Measurements from ENCODE around the gene FOXO3. TPM values are rescaled to one million over a fixed set of nuclear protein-coding genes. Genes with fewer than 3 reads are reported as not detected.
A peak's percentile ranks its signal among the peaks of the same experiment; 100 is the strongest.
"Not testable (repeated sequence)": the region's sequence is repeated elsewhere in the genome, so short reads cannot be mapped to it uniquely, and the experiment has no call there.

The FOXO3 gene
- total RNA-seq, 2 donors from 2014 or later, result 16.4 to 20.3 TPM

DNA sequence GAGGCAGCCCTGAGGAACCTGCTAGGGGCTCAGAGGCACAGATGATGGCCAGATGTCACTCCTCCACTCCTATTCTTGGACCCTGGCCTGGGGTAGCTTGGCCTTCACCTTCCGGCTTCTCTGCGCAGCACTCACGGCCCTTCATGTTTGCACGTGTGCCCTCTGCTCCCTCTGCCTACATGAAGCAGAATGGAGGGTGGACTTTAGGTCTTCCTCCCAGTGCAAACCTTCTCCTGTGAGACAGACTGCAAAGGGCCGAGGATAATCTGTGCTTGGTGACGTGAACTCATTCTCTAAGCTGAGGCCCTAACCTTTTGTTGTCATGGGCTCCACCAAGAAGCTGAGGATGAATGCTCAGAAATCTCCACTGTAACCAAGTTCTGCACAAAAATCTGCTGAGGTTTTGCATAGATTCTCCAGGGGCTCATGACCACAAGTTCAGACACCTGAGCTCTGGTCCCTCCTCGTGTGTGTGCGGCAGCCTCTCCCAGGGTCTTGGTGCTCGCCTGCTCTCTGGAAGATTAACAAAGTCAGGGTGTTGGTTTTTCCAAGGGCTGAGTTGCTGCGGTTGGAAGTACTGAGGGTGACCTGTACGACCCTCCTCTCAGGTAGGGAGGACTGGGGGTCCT, 25.5 kb upstream of the FOXO3 start:
- TF ChIP-seq, protein P1, sequence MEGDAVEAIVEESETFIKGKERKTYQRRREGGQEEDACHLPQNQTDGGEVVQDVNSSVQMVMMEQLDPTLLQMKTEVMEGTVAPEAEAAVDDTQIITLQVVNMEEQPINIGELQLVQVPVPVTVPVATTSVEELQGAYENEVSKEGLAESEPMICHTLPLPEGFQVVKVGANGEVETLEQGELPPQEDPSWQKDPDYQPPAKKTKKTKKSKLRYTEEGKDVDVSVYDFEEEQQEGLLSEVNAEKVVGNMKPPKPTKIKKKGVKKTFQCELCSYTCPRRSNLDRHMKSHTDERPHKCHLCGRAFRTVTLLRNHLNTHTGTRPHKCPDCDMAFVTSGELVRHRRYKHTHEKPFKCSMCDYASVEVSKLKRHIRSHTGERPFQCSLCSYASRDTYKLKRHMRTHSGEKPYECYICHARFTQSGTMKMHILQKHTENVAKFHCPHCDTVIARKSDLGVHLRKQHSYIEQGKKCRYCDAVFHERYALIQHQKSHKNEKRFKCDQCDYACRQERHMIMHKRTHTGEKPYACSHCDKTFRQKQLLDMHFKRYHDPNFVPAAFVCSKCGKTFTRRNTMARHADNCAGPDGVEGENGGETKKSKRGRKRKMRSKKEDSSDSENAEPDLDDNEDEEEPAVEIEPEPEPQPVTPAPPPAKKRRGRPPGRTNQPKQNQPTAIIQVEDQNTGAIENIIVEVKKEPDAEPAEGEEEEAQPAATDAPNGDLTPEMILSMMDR (conservative IDR thresholded peaks at IDR 0.05), result no peak
- peaks cover 3% of the 10 kb centered on the region for H3K4me1 Mint-ChIP-seq
- no peak overlapping the region for H3K27ac ChIP-seq (ENCODE audit: low read depth, low read length)
- H3K9ac ChIP-seq (ENCODE audit: extremely low read depth, low read length, poor library complexity, severe bottlenecking), result no peak overlapping the region
- H3K36me3 Mint-ChIP-seq (ENCODE audit: low read depth), result no peaks in the 10 kb centered on the region
- H3K4me3 Mint-ChIP-seq, result no peak overlapping the region
- H3K27me3 ChIP-seq (ENCODE audit: control insufficient read depth, insufficient read depth, low read length, poor library complexity, severe bottlenecking), result no peaks in the 10 kb centered on the region
- WGBS, 2 experiments (ENCODE audit: insufficient coverage in 1 of 2, insufficient read length in 1 of 2), result 92 to 93% methylated on average over 8 to 11 of the region's 11 CpGs
- H3K4me3 ChIP-seq (ENCODE audit: low read length), result no peak overlapping the region
- no peaks in the 10 kb centered on the region for H3K9me3 ChIP-seq (ENCODE audit: control insufficient read depth, low read length)
- no peak for DNase-seq
- no peaks in the 10 kb centered on the region for H3K9me3 Mint-ChIP-seq
- peaks cover 8% of the 10 kb centered on the region for H3K27me3 Mint-ChIP-seq (ENCODE audit: insufficient read depth)
- no peaks in the 10 kb centered on the region for H3K36me3 ChIP-seq (ENCODE audit: control insufficient read depth, insufficient read depth, low read length)
- no peak overlapping the region for H3K27ac Mint-ChIP-seq
- H3K4me1 ChIP-seq (ENCODE audit: control insufficient read depth, insufficient read depth, low read length), result no peaks in the 10 kb centered on the region

DNA sequence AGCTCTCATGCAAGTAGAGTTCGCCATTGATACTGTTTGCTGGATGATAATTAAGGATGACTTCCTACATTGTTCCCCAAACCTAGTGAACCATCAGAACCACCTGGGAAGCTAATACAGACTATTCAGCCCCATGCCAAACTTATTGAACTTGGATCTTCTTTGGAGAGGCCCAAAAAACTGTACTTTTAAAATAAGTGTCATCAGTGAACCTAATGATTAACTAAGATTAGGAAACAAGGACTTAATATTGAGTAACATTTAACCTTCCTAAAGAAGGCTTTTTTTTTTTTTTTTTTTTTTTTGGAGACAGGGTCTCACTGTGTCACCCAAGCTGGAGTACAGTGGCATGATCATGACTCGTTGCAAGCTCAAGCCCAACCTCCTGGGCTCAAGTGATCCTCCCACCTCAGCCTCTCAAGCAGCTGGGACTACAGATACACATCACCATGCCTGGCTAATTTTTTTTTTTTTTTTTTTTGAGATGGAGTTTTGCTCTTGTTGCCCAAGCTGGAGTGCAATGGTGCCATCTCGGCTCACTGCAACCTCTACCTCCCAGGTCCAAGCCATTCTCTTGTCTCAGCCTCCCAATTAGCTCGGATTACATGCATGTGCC, 24.7 kb upstream of the FOXO3 start:
- H3K9ac ChIP-seq (ENCODE audit: extremely low read depth, low read length, poor library complexity, severe bottlenecking); H3K4me3 ChIP-seq (ENCODE audit: low read length); H3K4me1 Mint-ChIP-seq; H3K27ac ChIP-seq (ENCODE audit: low read depth, low read length); H3K4me1 ChIP-seq (ENCODE audit: control insufficient read depth, insufficient read depth, low read length); H3K27me3 Mint-ChIP-seq (ENCODE audit: insufficient read depth); H3K9me3 Mint-ChIP-seq; H3K27ac Mint-ChIP-seq; DNase-seq; H3K36me3 ChIP-seq (ENCODE audit: control insufficient read depth, insufficient read depth, low read length); H3K4me3 Mint-ChIP-seq; H3K27me3 ChIP-seq (ENCODE audit: control insufficient read depth, insufficient read depth, low read length, poor library complexity, severe bottlenecking); H3K36me3 Mint-ChIP-seq (ENCODE audit: low read depth); H3K9me3 ChIP-seq (ENCODE audit: control insufficient read depth, low read length): not testable (repeated sequence)
- WGBS, 2 experiments (ENCODE audit: insufficient coverage in 1 of 2, insufficient read length in 1 of 2), result 80 to 92% methylated on average over 1 to 4 of the region's 4 CpGs

DNA sequence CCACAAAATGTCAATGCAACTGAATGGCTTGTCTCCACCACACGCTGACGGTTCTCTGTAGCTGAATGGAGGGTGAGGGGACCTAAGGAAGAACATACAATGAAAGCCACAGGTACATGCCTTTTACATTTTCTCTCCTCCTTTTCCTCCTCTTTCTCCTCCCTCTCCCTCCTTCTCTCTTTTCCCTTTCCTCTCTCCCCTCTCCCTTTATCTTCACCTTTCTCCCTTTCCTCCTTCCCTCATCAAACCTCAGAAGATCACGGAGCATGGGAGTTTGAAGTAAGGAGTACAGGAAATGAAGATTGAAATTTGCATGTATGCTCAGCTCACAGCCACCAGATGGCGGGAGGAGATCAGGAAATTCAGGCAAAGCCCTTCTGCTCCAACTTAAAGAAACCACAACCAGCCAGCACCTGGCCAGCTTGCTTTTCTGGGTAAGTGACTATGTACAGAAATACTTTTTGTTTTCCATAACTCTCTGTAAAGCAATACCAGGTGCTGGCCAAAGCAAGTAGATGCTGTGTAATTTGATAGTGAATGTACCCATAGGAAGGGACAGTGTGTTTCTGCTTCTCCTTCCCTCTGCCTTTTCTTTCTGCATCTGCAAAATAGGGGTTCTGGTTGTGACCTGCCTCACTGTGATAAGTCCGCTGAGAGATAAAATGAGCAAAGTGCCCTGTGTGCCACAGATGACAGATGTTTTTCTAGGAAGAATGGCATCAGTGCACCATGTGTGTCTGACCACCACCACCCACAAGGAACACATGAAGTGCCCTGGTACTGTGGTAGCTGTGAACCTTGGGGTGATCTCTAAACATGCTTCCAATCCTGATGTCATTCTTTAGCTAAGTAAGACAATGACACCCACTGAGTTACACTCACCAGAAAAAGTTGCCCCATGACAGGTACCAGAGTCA, 18.6 kb upstream of the FOXO3 start:
- Histone ChIP-seq H3K9me3 (ENCODE audit: control insufficient read depth, low read length) (no peaks in the 10 kb centered on the region), H3K27ac (ENCODE audit: low read depth, low read length) (no peak overlapping the region), H3K9ac (ENCODE audit: extremely low read depth, low read length, poor library complexity, severe bottlenecking) (no peak overlapping the region), H3K27me3 (ENCODE audit: control insufficient read depth, insufficient read depth, low read length, poor library complexity, severe bottlenecking) (no peaks in the 10 kb centered on the region), H3K36me3 (ENCODE audit: control insufficient read depth, insufficient read depth, low read length) (no peaks in the 10 kb centered on the region), H3K4me1 (ENCODE audit: control insufficient read depth, insufficient read depth, low read length) (no peaks in the 10 kb centered on the region), H3K4me3 (ENCODE audit: low read length) (no peak overlapping the region)
- no peak overlapping the region for H3K27ac Mint-ChIP-seq
- TF ChIP-seq, protein P1 (conservative IDR thresholded peaks at IDR 0.05), result peak; percentile 93
- WGBS, 2 experiments (ENCODE audit: insufficient coverage in 1 of 2, insufficient read length in 1 of 2), result 50% methylated on average over 5 of the region's 5 CpGs; no CpG with 5 or more reads in 1 of the 2 experiments
- peaks cover 3% of the 10 kb centered on the region for H3K4me1 Mint-ChIP-seq
- peaks cover 19% of the 10 kb centered on the region for H3K27me3 Mint-ChIP-seq (ENCODE audit: insufficient read depth)
- no peaks in the 10 kb centered on the region for H3K36me3 Mint-ChIP-seq (ENCODE audit: low read depth)
- no peaks in the 10 kb centered on the region for H3K9me3 Mint-ChIP-seq
- DNase-seq, result peak; percentile 87
- H3K4me3 Mint-ChIP-seq, result no peak overlapping the region
